ENCODE measurements around the gene CD80. TPM values are rescaled to one million over a fixed set of nuclear protein-coding genes. Genes with fewer than 3 reads are reported as not detected.

CD80 gene
- total and polyA plus RNA-seq, 10 of the 15 experiments (the other 5 are each of a cell fraction or from before 2014, with no cell fraction given), result 41.4 to 137 (median 58.1) TPM

DNA sequence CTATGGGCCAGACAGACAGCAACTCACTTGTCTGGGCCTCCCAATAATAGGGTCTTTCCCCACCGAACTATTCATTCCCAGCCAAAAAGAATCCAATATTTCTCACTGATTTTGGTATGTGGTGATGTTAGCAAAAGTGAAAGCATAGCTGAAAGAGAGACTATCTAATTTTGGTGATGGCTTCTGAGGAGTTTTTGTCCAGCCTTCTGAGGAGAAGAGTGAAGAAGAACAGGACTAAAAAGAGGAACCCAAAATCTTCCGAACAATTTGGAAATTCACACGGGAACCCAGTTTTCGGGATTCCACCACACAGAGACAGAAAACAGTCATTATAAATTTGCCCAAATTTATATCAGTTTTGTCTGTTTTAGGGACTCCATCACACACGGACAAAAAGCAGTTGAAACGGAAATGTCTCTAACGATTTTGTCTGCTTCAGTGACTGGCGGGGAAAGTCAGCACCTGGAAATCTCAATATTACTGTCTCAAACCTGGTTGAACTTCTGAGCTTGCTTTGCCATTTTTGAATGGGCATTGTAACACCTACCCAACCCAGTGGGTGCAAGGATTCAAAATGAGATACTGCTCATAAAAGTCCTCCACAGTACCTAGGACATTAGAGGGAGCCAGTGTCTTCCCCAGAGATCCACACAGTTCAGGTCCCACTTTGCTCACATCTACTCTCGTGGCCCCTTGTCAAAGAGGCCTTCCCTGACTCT, 9.1 kb downstream of the CD80 start (continued):
- TF ChIP-seq, protein P1, sequence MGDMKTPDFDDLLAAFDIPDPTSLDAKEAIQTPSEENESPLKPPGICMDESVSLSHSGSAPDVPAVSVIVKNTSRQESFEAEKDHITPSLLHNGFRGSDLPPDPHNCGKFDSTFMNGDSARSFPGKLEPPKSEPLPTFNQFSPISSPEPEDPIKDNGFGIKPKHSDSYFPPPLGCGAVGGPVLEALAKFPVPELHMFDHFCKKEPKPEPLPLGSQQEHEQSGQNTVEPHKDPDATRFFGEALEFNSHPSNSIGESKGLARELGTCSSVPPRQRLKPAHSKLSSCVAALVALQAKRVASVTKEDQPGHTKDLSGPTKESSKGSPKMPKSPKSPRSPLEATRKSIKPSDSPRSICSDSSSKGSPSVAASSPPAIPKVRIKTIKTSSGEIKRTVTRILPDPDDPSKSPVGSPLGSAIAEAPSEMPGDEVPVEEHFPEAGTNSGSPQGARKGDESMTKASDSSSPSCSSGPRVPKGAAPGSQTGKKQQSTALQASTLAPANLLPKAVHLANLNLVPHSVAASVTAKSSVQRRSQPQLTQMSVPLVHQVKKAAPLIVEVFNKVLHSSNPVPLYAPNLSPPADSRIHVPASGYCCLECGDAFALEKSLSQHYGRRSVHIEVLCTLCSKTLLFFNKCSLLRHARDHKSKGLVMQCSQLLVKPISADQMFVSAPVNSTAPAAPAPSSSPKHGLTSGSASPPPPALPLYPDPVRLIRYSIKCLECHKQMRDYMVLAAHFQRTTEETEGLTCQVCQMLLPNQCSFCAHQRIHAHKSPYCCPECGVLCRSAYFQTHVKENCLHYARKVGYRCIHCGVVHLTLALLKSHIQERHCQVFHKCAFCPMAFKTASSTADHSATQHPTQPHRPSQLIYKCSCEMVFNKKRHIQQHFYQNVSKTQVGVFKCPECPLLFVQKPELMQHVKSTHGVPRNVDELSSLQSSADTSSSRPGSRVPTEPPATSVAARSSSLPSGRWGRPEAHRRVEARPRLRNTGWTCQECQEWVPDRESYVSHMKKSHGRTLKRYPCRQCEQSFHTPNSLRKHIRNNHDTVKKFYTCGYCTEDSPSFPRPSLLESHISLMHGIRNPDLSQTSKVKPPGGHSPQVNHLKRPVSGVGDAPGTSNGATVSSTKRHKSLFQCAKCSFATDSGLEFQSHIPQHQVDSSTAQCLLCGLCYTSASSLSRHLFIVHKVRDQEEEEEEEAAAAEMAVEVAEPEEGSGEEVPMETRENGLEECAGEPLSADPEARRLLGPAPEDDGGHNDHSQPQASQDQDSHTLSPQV (IDR thresholded peaks at IDR 0.05), result no peak
- TF ChIP-seq, protein P2, sequence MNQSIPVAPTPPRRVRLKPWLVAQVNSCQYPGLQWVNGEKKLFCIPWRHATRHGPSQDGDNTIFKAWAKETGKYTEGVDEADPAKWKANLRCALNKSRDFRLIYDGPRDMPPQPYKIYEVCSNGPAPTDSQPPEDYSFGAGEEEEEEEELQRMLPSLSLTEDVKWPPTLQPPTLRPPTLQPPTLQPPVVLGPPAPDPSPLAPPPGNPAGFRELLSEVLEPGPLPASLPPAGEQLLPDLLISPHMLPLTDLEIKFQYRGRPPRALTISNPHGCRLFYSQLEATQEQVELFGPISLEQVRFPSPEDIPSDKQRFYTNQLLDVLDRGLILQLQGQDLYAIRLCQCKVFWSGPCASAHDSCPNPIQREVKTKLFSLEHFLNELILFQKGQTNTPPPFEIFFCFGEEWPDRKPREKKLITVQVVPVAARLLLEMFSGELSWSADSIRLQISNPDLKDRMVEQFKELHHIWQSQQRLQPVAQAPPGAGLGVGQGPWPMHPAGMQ (IDR thresholded peaks at IDR 0.05; ENCODE audit: borderline replicate concordance), result no peak
- peak; percentile 45; the same call in 1 of the 3 replicates for TF ChIP-seq POU2F2 (IDR thresholded peaks at IDR 0.05; ENCODE audit: borderline replicate concordance, low read depth, low read length)
- peak; percentile 57 for TF ChIP-seq YY1 (IDR thresholded peaks at IDR 0.05; ENCODE audit: low read depth, low read length)
- no peak for TF ChIP-seq SMAD5 (IDR thresholded peaks at IDR 0.05; ENCODE audit: low read depth)
- TF ChIP-seq, protein P3, sequence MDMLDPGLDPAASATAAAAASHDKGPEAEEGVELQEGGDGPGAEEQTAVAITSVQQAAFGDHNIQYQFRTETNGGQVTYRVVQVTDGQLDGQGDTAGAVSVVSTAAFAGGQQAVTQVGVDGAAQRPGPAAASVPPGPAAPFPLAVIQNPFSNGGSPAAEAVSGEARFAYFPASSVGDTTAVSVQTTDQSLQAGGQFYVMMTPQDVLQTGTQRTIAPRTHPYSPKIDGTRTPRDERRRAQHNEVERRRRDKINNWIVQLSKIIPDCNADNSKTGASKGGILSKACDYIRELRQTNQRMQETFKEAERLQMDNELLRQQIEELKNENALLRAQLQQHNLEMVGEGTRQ (IDR thresholded peaks at IDR 0.05; ENCODE audit: borderline replicate concordance, low read depth, low read length), result no peak
- TF ChIP-seq, protein P4, sequence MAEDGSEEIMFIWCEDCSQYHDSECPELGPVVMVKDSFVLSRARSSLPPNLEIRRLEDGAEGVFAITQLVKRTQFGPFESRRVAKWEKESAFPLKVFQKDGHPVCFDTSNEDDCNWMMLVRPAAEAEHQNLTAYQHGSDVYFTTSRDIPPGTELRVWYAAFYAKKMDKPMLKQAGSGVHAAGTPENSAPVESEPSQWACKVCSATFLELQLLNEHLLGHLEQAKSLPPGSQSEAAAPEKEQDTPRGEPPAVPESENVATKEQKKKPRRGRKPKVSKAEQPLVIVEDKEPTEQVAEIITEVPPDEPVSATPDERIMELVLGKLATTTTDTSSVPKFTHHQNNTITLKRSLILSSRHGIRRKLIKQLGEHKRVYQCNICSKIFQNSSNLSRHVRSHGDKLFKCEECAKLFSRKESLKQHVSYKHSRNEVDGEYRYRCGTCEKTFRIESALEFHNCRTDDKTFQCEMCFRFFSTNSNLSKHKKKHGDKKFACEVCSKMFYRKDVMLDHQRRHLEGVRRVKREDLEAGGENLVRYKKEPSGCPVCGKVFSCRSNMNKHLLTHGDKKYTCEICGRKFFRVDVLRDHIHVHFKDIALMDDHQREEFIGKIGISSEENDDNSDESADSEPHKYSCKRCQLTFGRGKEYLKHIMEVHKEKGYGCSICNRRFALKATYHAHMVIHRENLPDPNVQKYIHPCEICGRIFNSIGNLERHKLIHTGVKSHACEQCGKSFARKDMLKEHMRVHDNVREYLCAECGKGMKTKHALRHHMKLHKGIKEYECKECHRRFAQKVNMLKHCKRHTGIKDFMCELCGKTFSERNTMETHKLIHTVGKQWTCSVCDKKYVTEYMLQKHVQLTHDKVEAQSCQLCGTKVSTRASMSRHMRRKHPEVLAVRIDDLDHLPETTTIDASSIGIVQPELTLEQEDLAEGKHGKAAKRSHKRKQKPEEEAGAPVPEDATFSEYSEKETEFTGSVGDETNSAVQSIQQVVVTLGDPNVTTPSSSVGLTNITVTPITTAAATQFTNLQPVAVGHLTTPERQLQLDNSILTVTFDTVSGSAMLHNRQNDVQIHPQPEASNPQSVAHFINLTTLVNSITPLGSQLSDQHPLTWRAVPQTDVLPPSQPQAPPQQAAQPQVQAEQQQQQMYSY (CRISPR knock-in tag; IDR thresholded peaks at IDR 0.05), result no peak
- no peak for TF ChIP-seq SP1 (IDR thresholded peaks at IDR 0.05; ENCODE audit: low read depth, low read length)
- no peak; the same call in 1 of the 2 replicates for TF ChIP-seq TARDBP (IDR thresholded peaks at IDR 0.05; ENCODE audit: borderline replicate concordance)
- peak; percentile 49; the same call in 1 of the 2 replicates for TF ChIP-seq TCF12 (IDR thresholded peaks at IDR 0.05; ENCODE audit: low read depth, low read length)
- TF ChIP-seq BMI1 (IDR thresholded peaks at IDR 0.05; ENCODE audit: borderline replicate concordance), result no peak
- TF ChIP-seq GATAD2B (conservative IDR thresholded peaks at IDR 0.05; ENCODE audit: low read depth), result no peak
- TF ChIP-seq NRF1 (conservative IDR thresholded peaks at IDR 0.05; ENCODE audit: low read depth, low read length), result no peak
- TF ChIP-seq, protein P5, sequence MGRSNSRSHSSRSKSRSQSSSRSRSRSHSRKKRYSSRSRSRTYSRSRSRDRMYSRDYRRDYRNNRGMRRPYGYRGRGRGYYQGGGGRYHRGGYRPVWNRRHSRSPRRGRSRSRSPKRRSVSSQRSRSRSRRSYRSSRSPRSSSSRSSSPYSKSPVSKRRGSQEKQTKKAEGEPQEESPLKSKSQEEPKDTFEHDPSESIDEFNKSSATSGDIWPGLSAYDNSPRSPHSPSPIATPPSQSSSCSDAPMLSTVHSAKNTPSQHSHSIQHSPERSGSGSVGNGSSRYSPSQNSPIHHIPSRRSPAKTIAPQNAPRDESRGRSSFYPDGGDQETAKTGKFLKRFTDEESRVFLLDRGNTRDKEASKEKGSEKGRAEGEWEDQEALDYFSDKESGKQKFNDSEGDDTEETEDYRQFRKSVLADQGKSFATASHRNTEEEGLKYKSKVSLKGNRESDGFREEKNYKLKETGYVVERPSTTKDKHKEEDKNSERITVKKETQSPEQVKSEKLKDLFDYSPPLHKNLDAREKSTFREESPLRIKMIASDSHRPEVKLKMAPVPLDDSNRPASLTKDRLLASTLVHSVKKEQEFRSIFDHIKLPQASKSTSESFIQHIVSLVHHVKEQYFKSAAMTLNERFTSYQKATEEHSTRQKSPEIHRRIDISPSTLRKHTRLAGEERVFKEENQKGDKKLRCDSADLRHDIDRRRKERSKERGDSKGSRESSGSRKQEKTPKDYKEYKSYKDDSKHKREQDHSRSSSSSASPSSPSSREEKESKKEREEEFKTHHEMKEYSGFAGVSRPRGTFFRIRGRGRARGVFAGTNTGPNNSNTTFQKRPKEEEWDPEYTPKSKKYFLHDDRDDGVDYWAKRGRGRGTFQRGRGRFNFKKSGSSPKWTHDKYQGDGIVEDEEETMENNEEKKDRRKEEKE (IDR thresholded peaks at IDR 0.05), result no peak
- TF ChIP-seq SUZ12 (IDR thresholded peaks at IDR 0.05; ENCODE audit: unreplicated experiment), result no peak
- TF ChIP-seq CEBPB (IDR thresholded peaks at IDR 0.05; ENCODE audit: borderline replicate concordance in 1 of 2, low read depth in 2 of 2, low read length in 2 of 2), result no peak
